ENCODE results near the gene GNA12.
"Not testable (repeated sequence)": the region's sequence is repeated elsewhere in the genome, so short reads cannot be mapped to it uniquely, and the experiment has no call there.

Gene GNA12

DNA sequence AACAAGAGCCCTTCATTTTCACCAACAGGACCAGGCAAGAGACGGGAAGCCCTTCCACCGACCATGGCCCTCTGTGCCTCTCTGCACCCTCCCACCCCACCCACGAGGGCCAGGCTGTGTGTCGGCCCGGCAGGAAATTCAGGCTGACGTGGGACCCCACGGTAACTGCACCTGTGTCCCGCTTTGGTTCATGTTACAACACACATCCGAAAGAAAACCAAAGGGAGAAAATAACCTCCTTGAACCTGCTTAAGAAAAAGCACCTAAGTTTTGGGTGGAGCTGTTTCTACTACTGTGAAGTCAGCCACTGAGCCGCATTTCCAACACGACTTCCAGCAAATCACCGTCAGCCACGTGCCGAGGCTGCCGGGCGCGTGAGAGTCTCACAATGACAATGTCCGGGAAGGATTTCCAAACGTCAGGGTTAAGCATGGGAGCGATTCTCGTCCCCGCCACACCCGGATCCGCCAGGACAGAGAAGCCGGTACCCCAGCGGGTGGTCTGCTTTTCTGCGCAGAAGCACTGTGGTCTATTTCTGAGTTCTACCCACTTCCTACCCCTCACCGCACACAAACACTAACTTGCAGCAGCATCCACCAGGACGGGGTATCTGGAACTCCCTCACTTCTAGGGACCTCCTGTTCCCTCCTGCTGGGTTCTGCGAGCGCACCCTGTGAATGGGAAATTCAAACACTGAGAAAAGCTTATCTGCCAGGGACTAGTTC lies 119.5 kb downstream of the GNA12 start:
- no peak for DNase-seq

DNA sequence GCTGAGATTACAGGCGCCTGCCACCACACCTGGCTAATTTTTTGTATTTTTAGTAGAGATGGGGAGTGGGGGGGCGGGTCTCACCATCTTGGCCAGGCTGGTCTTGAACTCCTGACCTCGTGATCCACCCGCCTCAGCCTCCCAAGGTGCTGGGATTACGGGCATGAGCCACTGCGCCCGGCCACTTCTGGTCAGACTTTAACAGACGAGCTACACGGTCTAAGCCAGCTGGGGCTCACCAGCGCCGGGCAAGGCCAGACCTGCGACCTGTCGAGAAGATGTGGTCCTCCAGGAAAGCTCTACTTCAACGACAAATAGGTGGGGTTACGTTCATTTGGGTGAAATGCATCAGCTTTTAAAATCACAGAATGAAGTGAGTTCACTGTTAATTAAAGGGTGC lies 120.1 kb downstream of the GNA12 start:
- not testable (repeated sequence) for DNase-seq

DNA sequence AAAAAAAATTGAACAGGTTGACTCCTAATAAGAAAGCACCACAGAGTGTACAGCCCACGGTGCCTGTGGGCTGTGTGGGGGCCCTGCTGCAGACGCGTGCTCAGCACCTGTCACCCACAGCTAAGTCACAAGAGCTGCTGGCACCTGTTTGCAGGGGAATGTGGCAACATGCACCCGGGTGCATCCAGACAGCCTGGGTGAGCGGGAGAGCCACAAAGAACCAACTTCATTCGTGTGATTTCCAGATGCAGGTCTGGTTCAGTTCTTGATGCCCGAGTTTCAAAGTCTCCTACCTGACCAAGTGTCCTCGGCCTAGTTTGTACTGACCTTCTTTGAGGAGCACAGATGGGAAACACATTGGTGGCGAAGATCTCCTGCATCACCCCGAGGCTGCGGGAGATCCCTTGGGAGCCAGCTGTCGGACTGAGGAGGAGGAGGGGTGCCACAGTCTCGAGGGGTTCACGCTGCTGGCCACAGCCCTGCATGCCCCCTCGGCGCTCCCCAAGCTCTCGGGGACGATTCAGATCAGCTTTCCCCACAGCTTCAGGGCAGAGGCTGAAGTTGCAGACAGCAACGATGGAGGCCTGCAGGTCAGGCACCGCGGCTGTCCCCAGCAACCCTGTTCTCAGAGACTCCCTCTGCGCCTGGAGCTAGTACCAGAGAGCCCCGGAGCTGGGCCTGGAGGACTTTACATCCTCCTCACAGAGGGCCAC lies 120.8 kb downstream of the GNA12 start:
- DNase-seq = no peak

DNA sequence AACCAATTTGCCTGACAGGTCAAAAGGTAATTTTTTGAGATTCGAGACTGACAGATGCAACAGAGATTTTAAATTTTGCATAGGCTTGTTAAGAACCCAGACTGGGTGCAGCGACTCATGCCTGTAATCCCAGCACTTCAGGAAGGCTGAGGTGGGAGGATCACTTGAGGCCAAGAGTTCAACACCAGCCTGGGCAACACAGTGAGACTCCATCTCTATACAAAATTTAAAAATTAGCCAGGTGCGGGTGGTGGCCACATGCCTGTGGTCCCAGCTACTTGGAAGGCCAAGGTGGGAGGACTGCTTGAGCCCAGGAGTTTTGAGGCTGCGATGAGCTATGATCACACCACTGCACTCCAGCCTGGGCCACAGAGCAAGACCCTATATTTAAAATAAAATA lies 121.5 kb downstream of the GNA12 start:
- no peak for DNase-seq

DNA sequence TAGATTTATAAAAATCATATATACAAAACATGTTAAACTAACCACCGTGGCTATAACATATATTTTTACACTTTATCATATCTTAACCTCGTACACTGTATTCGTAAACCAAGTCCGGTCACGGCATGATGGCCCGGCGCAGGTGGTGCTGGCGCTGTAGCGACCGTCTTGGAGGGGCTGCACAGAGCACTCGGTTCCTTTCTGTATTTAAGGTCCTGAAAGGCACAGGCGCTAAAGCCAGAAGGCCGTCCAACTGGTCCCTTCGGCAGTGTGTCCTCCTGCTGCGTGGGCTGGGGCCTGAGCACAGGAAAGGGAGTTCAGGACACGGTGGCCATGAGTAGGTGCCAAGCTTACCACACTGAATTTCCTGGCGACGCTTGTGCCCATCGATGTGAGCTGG lies 122.3 kb downstream of the GNA12 start:
- no peak for DNase-seq

DNA sequence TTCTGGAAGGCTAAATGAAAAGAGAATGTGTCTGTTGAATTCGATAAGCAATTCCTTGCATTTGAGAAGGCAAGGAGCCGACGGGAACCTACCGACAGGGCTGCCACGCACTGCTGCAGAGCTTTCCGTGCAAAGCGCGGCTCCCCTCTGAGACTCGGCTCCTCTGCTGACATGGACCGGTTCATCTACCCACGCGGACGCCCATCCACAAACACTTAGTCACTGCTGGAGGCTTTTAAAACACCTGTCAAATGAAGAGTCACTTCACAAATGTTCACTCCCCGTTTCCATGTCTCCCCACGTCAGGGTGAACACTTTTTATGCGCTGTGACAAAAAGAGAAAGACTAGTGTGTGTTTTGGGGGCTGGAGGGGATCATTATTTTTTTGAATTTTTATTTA lies 124.1 kb downstream of the GNA12 start:
- DNase-seq = no peak

DNA sequence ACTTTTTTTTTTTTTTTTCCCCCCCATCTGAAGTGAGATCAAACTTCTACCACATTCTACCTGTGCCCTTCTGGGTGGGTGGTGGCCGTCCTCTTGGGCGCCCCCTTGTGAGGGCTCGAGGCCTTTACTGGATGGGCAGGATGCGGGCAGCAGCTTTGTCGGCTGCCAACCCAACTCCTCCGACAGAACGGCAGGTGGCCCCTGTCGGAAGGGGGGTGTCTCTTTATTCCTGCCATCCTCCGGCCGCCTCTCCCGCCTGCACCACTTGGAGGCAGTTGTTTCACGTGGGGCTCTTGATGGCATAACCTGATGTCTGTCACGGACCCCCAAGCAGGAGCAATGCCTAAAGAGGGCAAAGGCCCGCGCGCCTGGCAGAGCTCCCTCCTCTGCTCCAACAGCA lies 125.1 kb downstream of the GNA12 start:
- peak in 1 of 2 experiments; percentile 58 for DNase-seq

DNA sequence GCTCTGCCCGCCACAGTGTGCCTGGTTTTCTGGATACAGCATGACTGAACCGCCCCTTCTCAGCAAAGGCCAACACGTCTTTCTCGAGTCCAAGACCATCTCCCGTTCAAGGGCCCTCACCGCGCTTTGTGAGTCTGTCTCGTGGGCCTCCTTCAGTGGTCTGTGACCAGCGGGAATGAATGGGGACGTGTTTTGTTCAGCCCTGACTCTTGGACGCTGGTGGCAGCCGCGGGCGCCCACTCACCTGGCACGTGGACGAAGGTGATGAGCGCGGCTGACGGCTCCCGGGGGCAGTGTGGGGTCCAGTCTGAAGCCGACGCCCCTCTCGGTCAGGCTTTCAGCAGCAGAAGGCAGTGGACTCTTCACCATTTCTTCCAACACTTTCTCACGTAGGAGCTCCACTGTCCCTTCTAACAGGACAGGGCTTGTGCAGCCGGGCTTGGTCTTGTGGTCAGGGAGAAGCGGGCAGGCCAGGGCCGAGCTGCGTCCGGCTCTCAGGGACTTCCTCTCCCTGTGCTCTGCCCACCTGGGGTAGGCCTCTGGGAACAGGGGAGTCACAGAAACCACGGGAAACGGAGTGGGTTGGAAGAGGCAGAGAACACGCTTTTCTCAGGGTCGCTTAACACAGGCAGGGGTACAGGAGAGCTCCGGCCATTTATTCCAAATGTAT lies 125.7 kb downstream of the GNA12 start:
- no peak for DNase-seq

DNA sequence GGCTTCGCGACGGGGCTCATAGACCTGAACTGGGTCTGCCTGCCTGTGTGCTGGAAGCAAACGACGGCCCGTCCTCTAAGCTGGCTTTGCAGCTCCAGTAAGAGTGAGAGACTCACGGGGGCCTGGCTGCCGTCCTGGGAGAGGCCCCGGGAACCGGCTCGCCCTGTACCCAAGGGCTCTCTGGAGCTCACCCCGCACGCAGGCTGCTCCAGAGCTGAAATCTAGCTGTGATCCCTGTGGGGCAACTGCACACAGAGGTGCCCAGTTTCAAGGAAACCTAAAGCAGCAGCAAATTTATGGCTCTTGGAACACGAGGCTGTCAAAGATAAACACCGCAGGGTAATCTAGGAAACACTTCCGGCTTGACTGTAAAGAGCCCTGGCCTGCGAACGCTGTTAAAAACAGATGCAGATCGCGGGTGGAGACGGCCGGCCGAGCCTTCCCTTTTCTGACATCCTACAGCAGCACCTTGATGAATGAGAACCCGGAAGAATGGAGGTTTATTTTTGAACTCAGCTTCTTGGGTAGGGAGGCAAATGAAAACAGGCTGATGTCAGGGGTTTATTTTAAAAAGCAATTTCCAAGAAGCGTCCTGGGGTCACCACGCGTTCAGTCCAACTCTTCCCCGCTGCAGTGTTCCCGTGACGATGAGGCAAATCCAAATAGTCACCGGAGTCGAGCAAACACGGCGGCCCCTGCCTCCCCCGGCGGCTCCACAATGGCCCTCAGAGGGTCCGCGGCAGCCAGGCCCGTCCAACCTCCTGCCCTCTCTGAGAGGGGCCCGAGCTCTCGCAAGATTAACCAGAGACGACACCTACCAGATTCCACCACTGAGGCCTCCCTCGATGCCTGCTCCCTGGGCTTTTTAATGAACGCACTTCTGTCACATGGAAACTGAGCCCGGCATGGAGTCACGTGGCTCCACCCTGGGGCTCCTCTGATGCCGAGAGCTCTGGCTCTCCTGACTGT lies 126.5 kb downstream of the GNA12 start:
- DNase-seq = peak; percentile 15 to 61

DNA sequence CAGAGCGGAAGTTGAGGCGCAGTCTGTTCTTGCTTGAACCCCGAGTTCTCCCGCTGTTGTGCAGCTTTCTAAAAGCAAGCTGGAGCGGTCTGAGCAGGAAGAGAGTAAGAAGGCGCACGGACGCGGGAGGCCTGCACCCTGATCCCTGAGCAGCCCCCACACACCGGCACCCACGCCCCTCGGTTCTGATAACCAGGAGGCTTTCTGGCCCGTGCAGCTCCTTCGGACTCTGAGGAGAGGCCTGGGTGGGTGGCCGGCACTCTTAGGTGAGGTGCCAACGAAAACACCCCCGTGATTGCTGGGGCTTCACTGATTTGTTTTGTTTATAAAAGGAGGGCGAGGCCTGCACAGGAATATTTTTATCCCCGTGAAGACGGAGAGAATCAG lies 127.2 kb downstream of the GNA12 start:
- DNase-seq = no peak

DNA sequence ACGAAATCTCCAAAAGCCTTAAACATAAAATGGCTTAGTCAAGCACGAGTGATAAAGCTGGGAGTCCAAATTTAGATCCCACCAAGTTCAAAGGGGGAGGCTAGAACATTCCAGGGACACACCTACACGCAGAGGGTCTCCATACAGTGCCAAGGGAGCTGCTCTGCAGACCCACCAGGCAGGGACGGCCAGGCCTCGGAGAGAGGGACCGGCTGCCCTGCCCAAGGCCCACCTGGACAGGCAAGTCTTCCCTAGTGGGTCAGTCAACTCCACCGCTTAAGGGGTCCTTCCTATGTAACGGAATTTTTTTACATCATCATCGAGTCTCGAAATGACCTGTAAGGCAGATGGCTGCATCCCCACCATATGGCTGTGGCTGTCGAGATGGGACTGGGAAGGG lies 127.6 kb downstream of the GNA12 start:
- no peak for DNase-seq

DNA sequence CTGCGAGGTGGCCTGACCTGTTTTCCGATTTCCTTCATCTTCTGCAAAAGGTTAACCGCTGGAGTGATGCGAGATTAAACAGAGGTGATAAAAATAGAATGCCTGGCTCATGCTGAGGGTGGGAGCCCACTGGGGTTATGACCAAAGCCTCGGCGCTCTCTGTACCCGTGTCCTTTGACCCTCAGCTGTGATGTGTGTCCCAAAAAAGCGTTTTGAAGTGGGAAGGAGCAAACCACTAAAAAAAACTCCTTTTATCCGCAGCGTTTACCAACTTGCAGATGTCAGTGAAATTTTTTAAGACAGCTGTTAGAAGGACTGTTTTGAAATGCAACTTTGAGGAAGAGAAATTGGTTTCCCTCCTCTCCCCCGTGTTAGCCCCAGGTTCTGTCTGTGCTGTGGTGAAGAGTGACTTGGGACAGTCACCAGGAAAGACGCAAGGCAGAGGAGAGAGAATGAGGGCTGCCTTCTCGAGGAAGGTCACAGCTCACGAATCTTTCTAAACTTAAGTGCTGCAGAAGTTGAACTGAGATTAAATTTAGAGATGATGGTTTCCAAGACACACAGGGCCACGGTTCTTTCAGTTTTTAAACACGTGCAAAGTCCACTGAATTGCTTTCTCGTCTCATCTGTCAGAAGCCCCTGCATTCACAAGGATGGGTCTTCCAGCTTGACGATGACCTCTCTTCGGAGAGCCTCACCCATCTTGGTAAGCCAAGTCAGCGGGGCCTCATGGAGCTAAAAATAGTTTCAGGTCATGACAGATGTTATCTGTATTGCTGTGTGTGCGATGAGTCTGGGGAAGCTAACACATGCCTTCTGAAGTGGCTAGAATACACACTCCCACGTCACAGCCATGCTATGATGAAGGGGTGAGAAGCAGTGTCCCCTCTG lies 128.5 kb downstream of the GNA12 start:
- no peak for DNase-seq

DNA sequence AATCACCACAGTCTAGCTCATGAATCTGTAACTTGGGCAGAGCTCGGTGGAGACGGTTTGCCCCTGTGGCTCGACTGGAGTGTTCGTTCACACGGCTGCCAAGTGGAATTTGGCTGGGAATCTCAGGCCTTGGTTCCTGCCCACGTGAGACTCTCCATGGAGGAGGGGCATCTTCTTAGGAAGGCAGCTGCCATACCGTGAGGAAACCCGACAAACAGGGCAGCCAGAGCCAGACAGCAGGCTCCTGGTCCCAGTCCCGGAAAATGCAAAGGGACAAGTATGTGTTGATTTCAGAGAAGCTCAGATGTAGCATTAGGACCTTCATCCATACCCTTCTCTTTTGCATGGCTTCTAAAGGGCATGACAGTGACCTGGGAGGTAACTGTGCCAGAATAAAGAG lies 129.5 kb downstream of the GNA12 start:
- no peak for DNase-seq

DNA sequence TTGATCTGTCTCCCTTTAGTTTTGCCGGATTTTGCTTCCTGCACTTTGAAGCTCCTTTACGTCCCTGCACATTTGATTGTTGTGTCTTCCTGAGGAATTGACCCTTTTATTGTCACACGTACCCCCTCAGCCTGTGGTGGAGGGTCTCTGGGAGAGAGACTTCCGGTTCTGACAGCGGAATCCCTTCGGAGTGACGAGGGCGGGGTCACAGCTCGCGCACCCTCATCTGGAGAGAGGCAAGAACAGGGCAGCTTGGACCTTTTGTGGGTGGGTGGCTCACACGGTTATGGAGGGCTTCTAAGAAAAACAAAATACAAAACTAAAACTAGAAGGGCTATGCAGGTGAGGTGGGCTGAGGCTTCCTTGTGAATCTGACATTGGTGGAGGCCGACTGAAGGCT lies 130.1 kb downstream of the GNA12 start:
- DNase-seq = no peak

DNA sequence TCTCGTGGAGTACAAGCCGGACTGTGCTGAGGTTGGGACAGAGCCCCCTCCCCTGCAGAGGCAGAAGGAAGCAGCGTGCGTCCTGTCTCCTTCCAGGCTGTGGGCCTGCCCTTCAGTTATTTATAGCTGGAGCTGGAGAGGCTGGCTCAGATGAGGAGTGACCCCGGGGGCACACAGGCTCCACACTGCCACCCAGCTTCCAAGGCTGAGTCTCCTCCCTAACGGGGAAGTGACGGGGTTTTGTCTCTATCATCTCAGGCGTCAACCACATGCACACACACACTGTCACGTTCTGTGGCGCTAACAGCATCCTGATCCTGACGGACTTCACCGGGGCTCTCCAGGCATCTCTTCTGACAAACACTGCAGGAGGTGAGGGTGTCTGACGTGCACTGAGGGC lies 130.7 kb downstream of the GNA12 start:
- peak in 1 of 2 experiments; percentile 20 for DNase-seq

DNA sequence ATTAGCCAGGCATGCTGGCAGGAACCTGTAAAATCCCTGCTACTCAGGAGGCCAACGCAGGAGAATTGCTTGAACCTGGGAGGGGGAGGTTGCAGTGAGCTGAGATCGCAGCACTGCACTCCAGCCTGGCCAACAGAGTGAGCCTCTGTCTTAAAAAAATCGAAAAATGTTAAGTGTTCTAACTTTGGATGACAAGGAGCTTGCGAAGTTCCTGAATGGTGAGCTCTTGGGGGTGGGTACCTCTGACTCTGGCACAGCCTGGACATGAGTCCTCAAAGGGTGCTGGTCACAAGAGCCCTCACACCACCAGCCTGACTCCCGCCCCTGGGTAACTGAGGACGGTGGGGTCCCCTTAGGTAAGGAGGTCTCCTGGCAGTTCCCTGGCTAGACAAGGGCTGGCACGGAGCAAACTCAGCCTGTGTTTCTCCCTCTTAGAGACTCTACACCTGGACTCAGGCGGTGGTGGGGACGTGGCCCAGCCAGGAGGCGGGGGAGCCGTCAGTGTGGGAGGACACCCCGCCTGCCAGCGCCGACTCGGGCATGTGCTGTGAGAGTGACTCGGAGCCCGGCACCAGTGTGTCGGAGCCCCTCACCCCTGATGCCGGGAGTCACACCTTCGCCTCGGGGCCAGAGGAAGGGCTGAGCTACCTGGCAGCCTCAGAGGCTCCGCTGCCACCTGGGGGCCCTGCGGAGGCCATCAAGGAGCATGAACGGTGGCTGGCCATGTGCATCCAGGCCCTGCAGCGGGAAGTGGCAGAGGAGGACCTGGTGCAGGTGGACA lies 132.0 kb downstream of the GNA12 start:
- DNase-seq = no peak

DNA sequence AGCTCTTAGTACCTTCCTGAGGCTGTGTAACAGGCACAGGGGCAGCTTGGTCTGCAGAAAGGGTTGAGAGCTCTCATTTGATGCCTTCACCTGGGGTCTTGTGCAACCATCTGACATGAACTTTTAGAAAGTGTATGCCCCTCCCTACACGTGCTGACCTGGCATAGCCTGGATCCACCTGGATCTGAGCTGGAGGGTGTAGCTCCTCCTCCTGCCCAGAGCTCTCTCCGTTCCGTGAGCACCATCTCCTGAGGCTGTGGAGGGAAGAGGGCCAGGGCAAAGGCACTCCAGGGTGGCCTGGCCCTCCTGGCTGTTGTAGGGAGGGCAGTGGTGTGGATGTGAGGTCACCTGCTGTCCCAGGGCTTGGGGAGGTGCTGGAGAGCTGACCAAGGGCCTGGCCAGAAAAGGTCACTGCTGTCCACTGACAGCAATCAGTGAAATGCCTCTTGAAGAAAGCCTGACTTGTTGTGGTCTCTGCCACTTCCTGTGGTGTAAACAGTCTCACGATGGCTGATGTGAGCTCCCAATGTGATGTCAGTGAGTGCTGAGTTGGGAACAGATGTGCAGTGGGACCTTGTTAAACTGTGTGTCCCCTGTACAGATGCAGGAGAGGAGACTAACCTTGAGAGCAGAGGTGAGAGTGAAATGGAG lies 133.1 kb downstream of the GNA12 start:
- no peak for DNase-seq

DNA sequence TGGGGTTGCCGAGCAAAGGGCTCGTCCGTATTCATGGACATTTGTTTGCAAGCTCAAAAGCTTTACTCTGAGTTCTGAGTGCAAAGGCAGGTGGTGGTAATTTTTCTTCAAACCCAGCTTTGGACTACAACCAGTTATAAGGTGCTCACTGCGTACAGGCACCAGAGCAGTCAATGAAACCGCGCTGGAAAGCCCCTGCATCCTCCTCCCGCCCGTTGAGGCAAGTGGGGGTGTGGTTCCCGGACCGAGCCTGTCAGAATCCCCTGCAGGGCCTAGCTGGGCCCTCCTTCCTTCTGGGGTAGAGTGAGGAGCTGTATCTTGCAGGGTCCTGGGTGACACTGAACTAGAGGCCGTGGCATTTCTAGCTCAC lies 133.8 kb downstream of the GNA12 start:
- no peak for DNase-seq

DNA sequence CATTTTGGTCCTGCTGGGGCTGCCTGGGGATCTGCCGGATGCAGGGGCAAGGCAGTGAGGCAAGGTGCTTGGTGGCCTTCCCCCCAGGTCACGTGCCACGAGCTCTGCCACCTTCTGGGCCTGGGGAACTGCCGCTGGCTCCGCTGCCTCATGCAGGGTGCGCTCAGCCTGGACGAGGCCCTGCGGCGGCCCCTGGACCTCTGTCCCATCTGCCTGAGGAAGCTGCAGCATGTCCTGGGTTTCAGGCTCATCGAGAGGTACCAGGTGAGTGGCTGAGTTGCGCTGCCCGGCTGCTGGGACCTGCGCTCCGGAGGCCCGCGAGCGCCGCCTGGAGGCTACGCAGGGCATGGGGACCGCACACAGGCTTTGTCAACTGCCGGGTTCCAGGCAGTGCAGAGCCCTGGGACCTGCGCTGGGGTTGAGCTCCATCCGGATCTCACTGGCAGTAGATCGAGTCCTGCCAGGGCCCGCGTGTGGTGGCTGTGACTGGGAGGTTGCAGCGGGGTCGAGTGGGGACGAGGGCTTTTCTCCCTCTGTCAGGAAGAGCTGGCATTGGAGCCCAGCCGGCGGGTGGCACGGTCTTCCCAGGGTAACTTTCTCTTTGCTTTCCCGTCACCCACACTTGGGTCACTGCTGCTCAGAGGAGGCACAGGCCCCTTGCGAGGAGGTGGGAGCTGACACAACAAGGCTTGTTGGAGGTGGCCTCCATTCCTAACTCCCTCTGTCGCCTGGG lies 134.4 kb downstream of the GNA12 start:
- DNase-seq = peak in 1 of 2 experiments; percentile 87

Data from NCI-H526 (cell line).